SK-N-MC (cell line): Measurements from ENCODE around the gene OCEL1.

ENCODE experiments used
- EZH2 ChIP-seq: fragments of 200-600 bp; sonication (generic); IDR thresholded peaks from one replicate; pipeline ENCODE4 v1.6.1; 2017; ENCODE audit warnings: antibody characterized with exemption
- POLR2AphosphoS5 ChIP-seq: IDR thresholded peaks from 2 replicates; pipeline ENCODE4 v1.6.1; 2012; ENCODE audit warnings: mild to moderate bottlenecking, low read depth, low read length, borderline replicate concordance

- TF ChIP-seq POLR2AphosphoS5 = no peak
- no peak for TF ChIP-seq EZH2
Measured at GRCh38 chr19:17244618-17245534, 18.9 kb downstream of the OCEL1 start.
